HCT116 (cell line): ENCODE measurements around the gene ADGRA1.

ENCODE experiments used
- ATF3 ChIP-seq: IDR thresholded peaks from 2 replicates; pipeline ENCODE4 v1.6.1; 2012
- CBX3 ChIP-seq: IDR thresholded peaks from 2 replicates; pipeline ENCODE4 v1.6.1; 2012; ENCODE audit warnings: low read depth
- CTCF ChIP-seq, 3 experiments: fragments of 200-600 bp in 1 of 3; sonication (generic) in 1 of 3; IDR thresholded peaks in 2 of 3; conservative IDR thresholded peaks in 1 of 3; 2 replicates each; pipeline ENCODE4 v1.5.1; 2012 to 2017; ENCODE audit warnings: low read depth in 2 of 3, low read length in 2 of 3, antibody characterized with exemption in 1 of 3, borderline replicate concordance in 1 of 3, control low read depth in 1 of 3, mild to moderate bottlenecking in 1 of 3, mixed read lengths in 1 of 3, mixed run types in 1 of 3, moderate library complexity in 1 of 3; ENCODE audit not compliant: insufficient read depth in 1 of 3
- EZH2phosphoT487 ChIP-seq: fragments of 200-600 bp; IDR thresholded peaks from 2 replicates; pipeline ENCODE4 v1.6.1; 2018; ENCODE audit warnings: antibody characterized with exemption, borderline replicate concordance
- FOSL1 ChIP-seq: IDR thresholded peaks from 2 replicates; pipeline ENCODE4 v1.6.1; 2012; ENCODE audit warnings: low read depth
- MAX ChIP-seq: IDR thresholded peaks from 2 replicates; pipeline ENCODE4 v1.6.1; 2012
- POLR2A ChIP-seq: IDR thresholded peaks from 2 replicates; pipeline ENCODE4 v1.7.0; 2011; ENCODE audit warnings: borderline replicate concordance; ENCODE audit not compliant: insufficient read depth, insufficient read length; ENCODE audit errors: extremely low read depth
- RAD21 ChIP-seq: IDR thresholded peaks from 2 replicates; pipeline ENCODE4 v1.6.1; 2012; ENCODE audit warnings: low read depth, mild to moderate bottlenecking
- REST ChIP-seq: IDR thresholded peaks from 2 replicates; pipeline ENCODE4 v1.6.1; 2012; ENCODE audit warnings: low read depth
- SP1 ChIP-seq: IDR thresholded peaks from 2 replicates; pipeline ENCODE4 v1.6.1; 2012; ENCODE audit warnings: low read depth
- ZFX ChIP-seq: fragments of 450-650 bp; IDR thresholded peaks from 2 replicates; pipeline ENCODE4 v1.6.1; 2017

- TF ChIP-seq CTCF (IDR thresholded peaks at IDR 0.05 in 2 of 3, conservative IDR thresholded peaks at IDR 0.05 in 1 of 3; ENCODE audit: borderline replicate concordance in 1 of 3, insufficient read depth in 1 of 3, low read depth in 2 of 3, low read length in 2 of 3) (no peak), ZFX (no peak), ATF3 (no peak), FOSL1 (no peak), CBX3 (no peak), POLR2A (no peak), REST (no peak), RAD21 (no peak), EZH2phosphoT487 (no peak), SP1 (no peak), MAX (no peak)
Observed at GRCh38 chr10:133139551-133140065, 51.9 kb downstream of the ADGRA1 start.
